IMR-90 (cell line): ENCODE results near the gene DPP10. TPM values are rescaled to one million over a fixed set of nuclear protein-coding genes. Genes with fewer than 3 reads are reported as not detected.

Experiments used
- ATAC-seq: fragments of 200-7000 bp; cut with Tn5 transposase; 2 replicates; pipeline ENCODE4 v1.9.1; 2020; ENCODE audit warnings: low read depth, mild to moderate bottlenecking, moderate library complexity
- BruUV-seq: library from RNA; stranded (reverse); fragments of 400-500 nt; replicated peaks from 2 replicates; lab custom pipeline; 2021; lab: Mats Ljungman, UMichigan
- CTCF ChIA-PET: fragments of 300-600 bp; formaldehyde crosslinking; extraction: SDS; loops from one replicate; lab custom pipeline; 2021; ENCODE audit warnings: antibody characterized with exemption; lab: Yijun Ruan, JAX
- POLR2A ChIA-PET: fragments of 300-600 bp; sonication (Branson Sonifier 250); formaldehyde crosslinking; loops from one replicate; lab custom pipeline; 2022; ENCODE audit warnings: antibody characterized with exemption; ENCODE audit not compliant: unreplicated experiment; lab: Charles Lee
- DNase-seq: peaks from one replicate; pipeline ENCODE4 v3.0.0; 2013
- H2AFZ ChIP-seq: replicated peaks from 2 replicates; pipeline ENCODE3; 2013; ENCODE audit warnings: low read length, mild to moderate bottlenecking; ENCODE audit not compliant: poor library complexity
- H2AK5ac ChIP-seq: 2 replicates; pipeline ENCODE4 v1.6.1; 2013; ENCODE audit warnings: low read depth, low read length, inconsistent platforms
- H2AK9ac ChIP-seq: replicated peaks from 2 replicates; pipeline ENCODE3; 2013; ENCODE audit warnings: mild to moderate bottlenecking, low read depth, low read length, moderate library complexity; ENCODE audit not compliant: poor library complexity
- H2BK120ac ChIP-seq: 2 replicates; pipeline ENCODE4 v1.6.1; 2013; ENCODE audit warnings: low read depth, low read length, inconsistent platforms
- H2BK15ac ChIP-seq: 3 replicates; pipeline ENCODE4 v1.6.1; 2013; ENCODE audit warnings: low read depth, low read length, inconsistent platforms
- H2BK20ac ChIP-seq: 2 replicates; pipeline ENCODE4 v1.6.1; 2013; ENCODE audit warnings: low read depth, mild to moderate bottlenecking, inconsistent platforms, low read length, moderate library complexity
- H2BK5ac ChIP-seq: 2 replicates; pipeline ENCODE4 v1.6.1; 2013; ENCODE audit warnings: mild to moderate bottlenecking, low read depth, low read length, inconsistent platforms; ENCODE audit not compliant: poor library complexity, severe bottlenecking
- H3K14ac ChIP-seq: replicated peaks from 2 replicates; pipeline ENCODE4 v1.6.1; 2013; ENCODE audit warnings: low read depth, low read length, inconsistent platforms
- H3K18ac ChIP-seq: 2 replicates; pipeline ENCODE4 v1.6.1; 2013; ENCODE audit warnings: low read depth, low read length, control low read depth
- H3K23ac ChIP-seq: 2 replicates; pipeline ENCODE4 v1.6.1; 2013; ENCODE audit warnings: low read depth, low read length, inconsistent platforms
- H3K27ac ChIP-seq: 2 replicates; pipeline ENCODE4 v1.5.1; 2013; ENCODE audit warnings: mild to moderate bottlenecking, control low read depth, low read length; ENCODE audit not compliant: insufficient read depth
- H3K27me3 ChIP-seq: 2 replicates; pipeline ENCODE4 v1.6.1; 2013; ENCODE audit warnings: low read length; ENCODE audit not compliant: control insufficient read depth, insufficient read depth
- H3K36me3 ChIP-seq: 2 replicates; pipeline ENCODE4 v1.6.1; 2013; ENCODE audit warnings: low read length, mixed read lengths; ENCODE audit not compliant: control insufficient read depth, insufficient read depth
- H3K4ac ChIP-seq: 2 replicates; pipeline ENCODE4 v1.6.1; 2013; ENCODE audit warnings: low read depth, low read length, inconsistent platforms
- H3K4me1 ChIP-seq: 2 replicates; pipeline ENCODE4 v1.6.1; 2013; ENCODE audit warnings: low read length, mixed read lengths; ENCODE audit not compliant: control insufficient read depth, insufficient read depth
- H3K4me2 ChIP-seq: 2 replicates; pipeline ENCODE4 v1.6.1; 2013; ENCODE audit warnings: low read depth, mild to moderate bottlenecking, control low read depth, low read length, moderate library complexity
- H3K4me3 ChIP-seq: 2 replicates; pipeline ENCODE4 v1.5.1; 2013; ENCODE audit warnings: low read depth, mild to moderate bottlenecking, control low read depth, low read length, moderate library complexity; ENCODE audit not compliant: insufficient read depth
- H3K56ac ChIP-seq: 2 replicates; pipeline ENCODE4 v1.6.1; 2013; ENCODE audit warnings: low read length, inconsistent platforms; ENCODE audit not compliant: insufficient read depth; ENCODE audit errors: extremely low read depth
- H3K79me1 ChIP-seq, 2 experiments: 2 replicates each; pipeline ENCODE4 v1.6.1; 2013; ENCODE audit warnings: low read length in 2 of 2, inconsistent platforms in 1 of 2, low read depth in 1 of 2
- H3K9ac ChIP-seq: 2 replicates; pipeline ENCODE4 v1.6.1; 2013; ENCODE audit warnings: low read depth, low read length, control low read depth
- H3K9me1 ChIP-seq: 2 replicates; pipeline ENCODE4 v1.6.1; 2013; ENCODE audit warnings: low read length, inconsistent platforms; ENCODE audit not compliant: insufficient read depth
- H3K9me3 ChIP-seq: 2 replicates; pipeline ENCODE4 v1.6.1; 2013; ENCODE audit warnings: low read length; ENCODE audit not compliant: control insufficient read depth, insufficient read depth
- H4K20me1 ChIP-seq: 2 replicates; pipeline ENCODE4 v1.6.1; 2013; ENCODE audit warnings: low read length, inconsistent platforms; ENCODE audit not compliant: insufficient read depth
- H4K5ac ChIP-seq: 2 replicates; pipeline ENCODE4 v1.6.1; 2013; ENCODE audit warnings: mild to moderate bottlenecking, low read depth, low read length, control low read depth
- H4K8ac ChIP-seq, 2 experiments: 2 replicates each; pipeline ENCODE4 v1.6.1; 2013; ENCODE audit warnings: low read depth in 2 of 2, low read length in 2 of 2, control low read depth in 1 of 2, inconsistent platforms in 1 of 2
- H4K91ac ChIP-seq: 2 replicates; pipeline ENCODE4 v1.6.1; 2013; ENCODE audit warnings: low read depth, low read length, inconsistent platforms; ENCODE audit not compliant: insufficient read depth
- CEBPB ChIP-seq: IDR thresholded peaks from 2 replicates; pipeline ENCODE4 v1.6.1; 2012; ENCODE audit warnings: low read depth, low read length, improper control_type of control experiment
- MAZ ChIP-seq: IDR thresholded peaks from 2 replicates; pipeline ENCODE4 v1.6.1; 2012; ENCODE audit warnings: low read depth, mild to moderate bottlenecking, low read length, improper control_type of control experiment, moderate library complexity, borderline replicate concordance
- WGBS, 2 experiments: methylation state at CpG; one replicate each; pipeline versions ENCODE4 v1.1.5 to v1.1.7; 2013; ENCODE audit warnings: missing lambda C conversion rate in 2 of 2; ENCODE audit not compliant: insufficient read length in 1 of 2; ENCODE audit errors: extremely low coverage in 2 of 2; 5-methylcytosine and 5-hydroxymethylcytosine counted together
- dilution Hi-C: fragments of 300-500 bp; cut with HindIII; formaldehyde crosslinking; loops from one replicate; pipeline ENCODE4 v1.14.3; 2018; ENCODE audit warnings: low sequenced_read_pairs; ENCODE audit not compliant: unreplicated experiment
- in situ Hi-C: fragments of 300-500 bp; cut with MboI; formaldehyde crosslinking; loops from 3 replicates; pipeline ENCODE4 v1.14.3; 2019; ENCODE audit warnings: low sequenced_read_pairs, inconsistent platforms, mixed read lengths
- intact Hi-C: fragments of 100-400 bp; cut with micrococcal nuclease; formaldehyde crosslinking; loops from 2 replicates; pipeline ENCODE4 v1.10.0; 2022
- polyA plus RNA-seq, 3 experiments: library from polyadenylated mRNA; depleted of rRNA; stranded (reverse); fragments of >200 nt; gene quantifications; 2 replicates each; pipeline ENCODE4 v1.2.3, GENCODE V29; 2012; ENCODE audit warnings: low replicate concordance in 1 of 3
- total RNA-seq: library from RNA; depleted of rRNA; stranded (reverse); fragments of >200 nt; gene quantifications from 2 replicates; pipeline ENCODE4 v1.2.3, GENCODE V29; 2012

Gene DPP10
- total and polyA plus RNA-seq, 2 of the 4 experiments (the other 2 are of a cell fraction): not detected

- no peak overlapping the region for H4K5ac ChIP-seq
- peaks cover 2% of the 10 kb centered on the region; the same call in 1 of the 2 replicates for H3K9me3 ChIP-seq
- ChIA-PET CTCF (interaction anchor here (0.6 kb wide), 1 partner anchor 93 kb away, joined by 3 read pairs; no protein-coding TSS in a partner anchor), POLR2A (no interaction called here)
- H3K9ac ChIP-seq: no peak overlapping the region
- H2BK5ac ChIP-seq: no peak overlapping the region
- no peak overlapping the region for H2AK9ac ChIP-seq
- H2BK20ac ChIP-seq: no peak overlapping the region
- no TSS peak for BruUV-seq
- H3K4me3 ChIP-seq: no peak overlapping the region
- no peak overlapping the region for H2AFZ ChIP-seq
- in situ Hi-C loops (no loop called here), dilution Hi-C loops (no loop called here), intact Hi-C loops (no loop called here)
- no peak overlapping the region for H2BK15ac ChIP-seq
- no peak overlapping the region for H3K14ac ChIP-seq
- H2AK5ac ChIP-seq: no peak overlapping the region
- H3K56ac ChIP-seq: no peak overlapping the region
- no peaks in the 10 kb centered on the region for H3K9me1 ChIP-seq
- no peak overlapping the region for H4K8ac ChIP-seq
- ATAC-seq (no peak), DNase-seq (no peak)
- no CpG with 5 or more reads among the region's 1 CpG for WGBS, 2 experiments
- H3K4me1 ChIP-seq: no peaks in the 10 kb centered on the region
- no peak overlapping the region for H2BK120ac ChIP-seq
- no peaks in the 10 kb centered on the region for H3K79me1 ChIP-seq
- H4K20me1 ChIP-seq: no peaks in the 10 kb centered on the region
- H3K27ac ChIP-seq: no peak overlapping the region
- no peaks in the 10 kb centered on the region for H3K27me3 ChIP-seq
- TF ChIP-seq MAZ (no peak), CEBPB (peak; percentile 13; the same call in 1 of the 2 replicates)
- no peak overlapping the region for H3K4me2 ChIP-seq
- no peak overlapping the region for H4K91ac ChIP-seq
- H3K18ac ChIP-seq: no peak overlapping the region
- no peak overlapping the region for H3K23ac ChIP-seq
- H3K36me3 ChIP-seq: no peaks in the 10 kb centered on the region
- no peak overlapping the region for H3K4ac ChIP-seq
Measured at GRCh38 chr2:114724454-114724853, 282.0 kb downstream of the DPP10 start.
